ENCODE measurements around the gene BICDL2. TPM values are rescaled to one million over a fixed set of nuclear protein-coding genes. Genes with fewer than 3 reads are reported as not detected.
"Not testable (repeated sequence)": the region's sequence is repeated elsewhere in the genome, so short reads cannot be mapped to it uniquely, and the experiment has no call there.

BICDL2 gene
- total and polyA plus RNA-seq, 2 donors (not counting 1 experiment from before 2014, with no cell fraction given) = not detected

DNA sequence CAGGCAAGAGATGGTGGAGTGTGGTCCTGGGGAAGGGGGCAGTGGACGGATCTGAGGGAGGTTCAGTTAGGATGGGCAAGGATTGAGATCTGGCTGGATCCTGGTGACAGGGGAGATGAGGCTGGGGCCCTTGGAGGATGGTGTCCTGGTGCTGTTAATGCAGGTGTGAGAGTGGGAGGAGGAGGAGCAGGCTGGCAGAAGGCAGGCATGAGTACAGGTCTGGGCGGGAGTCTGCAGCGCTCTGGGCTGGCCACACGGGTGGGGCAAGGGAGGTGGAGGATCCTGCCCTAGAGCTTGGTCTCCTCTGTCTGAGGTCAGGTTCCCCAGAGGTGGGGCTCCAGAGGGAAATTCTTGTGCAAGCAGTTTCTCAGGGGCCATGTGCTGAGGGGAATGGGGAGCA lies 35.4 kb upstream of the BICDL2 start:
- DNase-seq (ENCODE audit: low read depth in 2 of 2); H3K36me3 ChIP-seq (ENCODE audit: control insufficient read depth, insufficient read depth, low read length): not testable (repeated sequence)

DNA sequence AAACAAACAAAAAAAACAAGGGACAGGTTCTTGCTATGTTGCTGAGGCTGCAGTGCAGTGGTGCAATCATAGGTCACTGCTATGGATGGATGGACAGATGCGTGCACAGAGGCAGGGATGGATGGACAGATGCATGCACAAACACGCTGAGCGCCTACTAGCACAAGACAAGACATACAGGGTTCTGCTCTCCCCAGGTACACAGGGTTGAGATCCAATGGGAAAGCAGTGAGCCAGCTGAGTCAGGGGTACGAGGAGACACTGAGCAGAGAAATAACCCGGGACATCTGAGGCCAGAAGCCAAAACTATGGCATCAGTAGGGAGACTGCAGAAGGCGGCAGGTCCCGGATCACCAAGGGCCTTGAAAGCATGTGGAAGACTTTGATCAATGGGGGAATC lies 34.9 kb upstream of the BICDL2 start:
- TF ChIP-seq EZH2 (IDR thresholded peaks at IDR 0.05; ENCODE audit: low read length, missing control alignments) = no peak
- TF ChIP-seq, protein P1, sequence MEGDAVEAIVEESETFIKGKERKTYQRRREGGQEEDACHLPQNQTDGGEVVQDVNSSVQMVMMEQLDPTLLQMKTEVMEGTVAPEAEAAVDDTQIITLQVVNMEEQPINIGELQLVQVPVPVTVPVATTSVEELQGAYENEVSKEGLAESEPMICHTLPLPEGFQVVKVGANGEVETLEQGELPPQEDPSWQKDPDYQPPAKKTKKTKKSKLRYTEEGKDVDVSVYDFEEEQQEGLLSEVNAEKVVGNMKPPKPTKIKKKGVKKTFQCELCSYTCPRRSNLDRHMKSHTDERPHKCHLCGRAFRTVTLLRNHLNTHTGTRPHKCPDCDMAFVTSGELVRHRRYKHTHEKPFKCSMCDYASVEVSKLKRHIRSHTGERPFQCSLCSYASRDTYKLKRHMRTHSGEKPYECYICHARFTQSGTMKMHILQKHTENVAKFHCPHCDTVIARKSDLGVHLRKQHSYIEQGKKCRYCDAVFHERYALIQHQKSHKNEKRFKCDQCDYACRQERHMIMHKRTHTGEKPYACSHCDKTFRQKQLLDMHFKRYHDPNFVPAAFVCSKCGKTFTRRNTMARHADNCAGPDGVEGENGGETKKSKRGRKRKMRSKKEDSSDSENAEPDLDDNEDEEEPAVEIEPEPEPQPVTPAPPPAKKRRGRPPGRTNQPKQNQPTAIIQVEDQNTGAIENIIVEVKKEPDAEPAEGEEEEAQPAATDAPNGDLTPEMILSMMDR (conservative IDR thresholded peaks at IDR 0.05 in 1 of 2, IDR thresholded peaks at IDR 0.05 in 1 of 2; ENCODE audit: low read depth in 1 of 2, low read length in 2 of 2) = no peak
- H3K4me3 ChIP-seq (replicated peaks in 1 of 4; ENCODE audit: control extremely low read depth in 1 of 4, insufficient read depth in 1 of 4, low read depth in 3 of 4, low read length in 4 of 4) = no peak overlapping the region
- H3K4me1 ChIP-seq (ENCODE audit: control insufficient read depth, extremely low read depth, insufficient read depth, low read length) = no peaks in the 10 kb centered on the region
- H3K9ac ChIP-seq (ENCODE audit: insufficient read depth, low read length) = no peak overlapping the region
- H3K9me3 ChIP-seq (ENCODE audit: control insufficient read depth, insufficient read depth, low read depth, low read length) = no peaks in the 10 kb centered on the region
- no peaks in the 10 kb centered on the region for H3K79me2 ChIP-seq (ENCODE audit: control insufficient read depth, insufficient read depth, low read length)
- H2AFZ ChIP-seq (ENCODE audit: low read length) = no peak overlapping the region
- no peak for DNase-seq (ENCODE audit: low read depth in 2 of 2)
- peaks cover 6% of the 10 kb centered on the region for H3K27me3 ChIP-seq (ENCODE audit: control insufficient read depth, insufficient read depth, low read length)
- H3K4me2 ChIP-seq (ENCODE audit: extremely low read depth, insufficient read depth, low read length) = no peak overlapping the region
- H3K27ac ChIP-seq (ENCODE audit: insufficient read depth, low read length) = no peak overlapping the region
- H4K20me1 ChIP-seq (ENCODE audit: control insufficient read depth, extremely low read depth, insufficient read depth, low read length) = no peaks in the 10 kb centered on the region
- no peaks in the 10 kb centered on the region for H3K36me3 ChIP-seq (ENCODE audit: control insufficient read depth, insufficient read depth, low read length)

More for the DNA sequence above, 35.4 kb upstream of the BICDL2 start:
- H3K27me3 ChIP-seq (ENCODE audit: control insufficient read depth, insufficient read depth, low read length); H3K4me3 ChIP-seq (replicated peaks in 1 of 4; ENCODE audit: control extremely low read depth in 1 of 4, insufficient read depth in 1 of 4, low read depth in 3 of 4, low read length in 4 of 4); H3K27ac ChIP-seq (ENCODE audit: insufficient read depth, low read length); H3K4me2 ChIP-seq (ENCODE audit: extremely low read depth, insufficient read depth, low read length); H3K79me2 ChIP-seq (ENCODE audit: control insufficient read depth, insufficient read depth, low read length); H3K9ac ChIP-seq (ENCODE audit: insufficient read depth, low read length); H3K9me3 ChIP-seq (ENCODE audit: control insufficient read depth, insufficient read depth, low read depth, low read length); H4K20me1 ChIP-seq (ENCODE audit: control insufficient read depth, extremely low read depth, insufficient read depth, low read length); H2AFZ ChIP-seq (ENCODE audit: low read length); H3K4me1 ChIP-seq (ENCODE audit: control insufficient read depth, extremely low read depth, insufficient read depth, low read length): not testable (repeated sequence)

DNA sequence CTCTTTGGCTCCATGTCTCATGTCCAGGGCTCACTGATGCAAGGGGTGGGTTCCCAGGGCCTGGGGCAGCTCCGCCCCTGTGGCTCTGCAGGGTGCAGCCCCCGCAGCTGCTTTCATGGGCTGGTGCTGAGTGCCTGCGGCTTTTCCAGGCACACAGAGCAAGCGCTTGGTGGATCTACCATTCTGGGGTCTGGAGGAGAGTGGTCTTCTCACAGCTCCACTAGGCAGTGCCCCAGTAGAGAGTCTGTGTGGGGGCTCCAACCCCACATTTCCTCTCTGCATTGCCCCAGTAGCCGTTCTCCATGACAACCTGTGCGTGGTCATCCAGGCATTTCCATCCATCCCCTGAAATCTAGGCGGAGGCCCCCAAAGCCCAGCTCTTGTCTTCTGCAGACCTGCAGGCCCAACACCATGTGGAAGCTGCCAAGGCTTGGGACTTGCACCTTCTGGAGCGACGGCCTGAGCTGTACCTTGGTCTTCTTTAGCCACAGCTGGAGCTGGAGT lies 33.9 kb upstream of the BICDL2 start:
- Histone ChIP-seq H3K27ac (ENCODE audit: insufficient read depth, low read length) (no peak overlapping the region), H3K9ac (ENCODE audit: insufficient read depth, low read length) (no peak overlapping the region)
- DNase-seq (ENCODE audit: low read depth in 2 of 2) = no peak

DNA sequence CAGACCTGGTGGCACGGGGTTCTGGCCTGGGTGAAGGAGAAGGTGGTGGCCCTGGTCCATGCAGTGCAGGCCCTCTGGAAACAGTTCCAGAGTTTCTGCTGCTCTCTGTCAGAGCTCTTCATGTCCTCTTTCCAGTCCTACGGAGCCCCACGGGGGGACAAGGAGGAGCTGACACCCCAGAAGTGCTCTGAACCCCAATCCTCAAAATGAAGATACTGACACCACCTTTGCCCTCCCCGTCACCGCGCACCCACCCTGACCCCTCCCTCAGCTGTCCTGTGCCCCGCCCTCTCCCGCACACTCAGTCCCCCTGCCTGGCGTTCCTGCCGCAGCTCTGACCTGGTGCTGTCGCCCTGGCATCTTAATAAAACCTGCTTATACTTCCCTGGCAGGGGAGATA lies 32.4 kb upstream of the BICDL2 start:
- not testable (repeated sequence) for H3K9me3 ChIP-seq (ENCODE audit: control insufficient read depth, insufficient read depth, low read depth, low read length); H4K20me1 ChIP-seq (ENCODE audit: control insufficient read depth, extremely low read depth, insufficient read depth, low read length); H3K9ac ChIP-seq (ENCODE audit: insufficient read depth, low read length); H3K27ac ChIP-seq (ENCODE audit: insufficient read depth, low read length); H3K79me2 ChIP-seq (ENCODE audit: control insufficient read depth, insufficient read depth, low read length); H3K27me3 ChIP-seq (ENCODE audit: control insufficient read depth, insufficient read depth, low read length); H3K4me3 ChIP-seq (replicated peaks in 1 of 4; ENCODE audit: control extremely low read depth in 1 of 4, insufficient read depth in 1 of 4, low read depth in 3 of 4, low read length in 4 of 4); H2AFZ ChIP-seq (ENCODE audit: low read length); DNase-seq (ENCODE audit: low read depth in 2 of 2); H3K4me1 ChIP-seq (ENCODE audit: control insufficient read depth, extremely low read depth, insufficient read depth, low read length); H3K36me3 ChIP-seq (ENCODE audit: control insufficient read depth, insufficient read depth, low read length); H3K4me2 ChIP-seq (ENCODE audit: extremely low read depth, insufficient read depth, low read length)

More for the DNA sequence above, 33.9 kb upstream of the BICDL2 start:
- no peak for TF ChIP-seq EZH2 (IDR thresholded peaks at IDR 0.05; ENCODE audit: low read length, missing control alignments)
- TF ChIP-seq, protein P1 (conservative IDR thresholded peaks at IDR 0.05 in 1 of 2, IDR thresholded peaks at IDR 0.05 in 1 of 2; ENCODE audit: low read depth in 1 of 2, low read length in 2 of 2) = no peak
- H3K9me3 ChIP-seq (ENCODE audit: control insufficient read depth, insufficient read depth, low read depth, low read length) = no peaks in the 10 kb centered on the region
- no peaks in the 10 kb centered on the region for H3K79me2 ChIP-seq (ENCODE audit: control insufficient read depth, insufficient read depth, low read length)
- no peak overlapping the region for H2AFZ ChIP-seq (ENCODE audit: low read length)
- H3K36me3 ChIP-seq (ENCODE audit: control insufficient read depth, insufficient read depth, low read length) = no peaks in the 10 kb centered on the region
- H3K4me3 ChIP-seq (replicated peaks in 1 of 4; ENCODE audit: control extremely low read depth in 1 of 4, insufficient read depth in 1 of 4, low read depth in 3 of 4, low read length in 4 of 4) = no peak overlapping the region
- H3K4me2 ChIP-seq (ENCODE audit: extremely low read depth, insufficient read depth, low read length) = no peak overlapping the region
- no peaks in the 10 kb centered on the region for H3K4me1 ChIP-seq (ENCODE audit: control insufficient read depth, extremely low read depth, insufficient read depth, low read length)
- peaks cover 3% of the 10 kb centered on the region for H3K27me3 ChIP-seq (ENCODE audit: control insufficient read depth, insufficient read depth, low read length)
- H4K20me1 ChIP-seq (ENCODE audit: control insufficient read depth, extremely low read depth, insufficient read depth, low read length) = no peaks in the 10 kb centered on the region

Measured in fibroblast of lung (primary cell).